GM19240 (cell line): ENCODE results near the gene LUC7L3.
"Not testable (repeated sequence)": the region's sequence is repeated elsewhere in the genome, so short reads cannot be mapped to it uniquely, and the experiment has no call there.

ENCODE experiments used
- DNase-seq: peaks from one replicate; pipeline ENCODE4 v3.0.0; 2011; ENCODE audit warnings: low spot score; ENCODE audit not compliant: insufficient read length

LUC7L3 gene

GRCh38 chr17:50708050-50709000 is 11.1 kb upstream of the LUC7L3 start:
- no peak for DNase-seq

GRCh38 chr17:50709053-50709452 is 10.3 kb upstream of the LUC7L3 start:
- not testable (repeated sequence) for DNase-seq

GRCh38 chr17:50710025-50710424 is 9.4 kb upstream of the LUC7L3 start:
- no peak for DNase-seq

GRCh38 chr17:50710650-50711049 is 8.8 kb upstream of the LUC7L3 start:
- no peak for DNase-seq

- no peak for DNase-seq
Measured at GRCh38 chr17:50712641-50713040, 6.8 kb upstream of the LUC7L3 start.

- DNase-seq = no peak
Measured at GRCh38 chr17:50715471-50715870, 3.9 kb upstream of the LUC7L3 start.

GRCh38 chr17:50719924-50720794 is 756 bp downstream of the LUC7L3 start:
- no peak for DNase-seq

GRCh38 chr17:50721194-50722010 is 2.0 kb downstream of the LUC7L3 start:
- DNase-seq = no peak

GRCh38 chr17:50722746-50723145 is 3.3 kb downstream of the LUC7L3 start:
- no peak for DNase-seq

GRCh38 chr17:50724622-50725021 is 5.2 kb downstream of the LUC7L3 start:
- DNase-seq = not testable (repeated sequence)

GRCh38 chr17:50725769-50726655 is 6.6 kb downstream of the LUC7L3 start:
- DNase-seq = no peak

- no peak for DNase-seq
Measured at GRCh38 chr17:50728112-50728429, 8.7 kb downstream of the LUC7L3 start.

GRCh38 chr17:50728881-50729765 is 9.7 kb downstream of the LUC7L3 start:
- no peak for DNase-seq

GRCh38 chr17:50731575-50732460 is 12.4 kb downstream of the LUC7L3 start:
- DNase-seq = no peak

GRCh38 chr17:50735287-50735686 is 15.9 kb downstream of the LUC7L3 start:
- DNase-seq = no peak

- DNase-seq = no peak
Measured at GRCh38 chr17:50737118-50737698, 17.8 kb downstream of the LUC7L3 start.

GRCh38 chr17:50739098-50739497 is 19.7 kb downstream of the LUC7L3 start:
- no peak for DNase-seq

- DNase-seq = no peak
Measured at GRCh38 chr17:50745631-50746030, 26.2 kb downstream of the LUC7L3 start.
